Heart right ventricle (tissue), 16 donors: Measurements from ENCODE around the gene TMPRSS3. TPM values are rescaled to one million over a fixed set of nuclear protein-coding genes. Genes with fewer than 3 reads are reported as not detected.

ENCODE experiments used
- ATAC-seq, 8 donors: fragments of 200-7000 bp; cut with Tn5 transposase; one replicate each; pipeline ENCODE4 v1.9.1; 2020; ENCODE audit warnings: mild to moderate bottlenecking in 8 of 8, moderate library complexity in 8 of 8, moderate number of reproducible peaks in 1 of 8
- DNase-seq, 2 donors: peaks; one replicate each; pipeline ENCODE4 v3.0.0-alpha.2; 2020
- H3K27ac ChIP-seq, 10 donors: fragments of 200-600 bp; sonication (generic) in 2 of 10; one replicate each; pipeline versions ENCODE4 v1.5.0 to v1.8.0; 2020 to 2022; ENCODE audit warnings: mild to moderate bottlenecking in 3 of 10
- H3K27me3 ChIP-seq, 7 donors: fragments of 200-600 bp; one replicate each; pipeline ENCODE4 v1.8.0; 2021 to 2022; ENCODE audit warnings: mild to moderate bottlenecking in 2 of 7
- H3K36me3 ChIP-seq, 9 donors: fragments of 200-600 bp; sonication (generic) in 1 of 9; one replicate each; pipeline versions ENCODE4 v1.5.0 to v1.8.0; 2020 to 2022; ENCODE audit warnings: mild to moderate bottlenecking in 2 of 9
- H3K4me1 ChIP-seq, 9 donors: fragments of 200-600 bp; sonication (generic) in 1 of 9; one replicate each; pipeline versions ENCODE4 v1.5.0 to v1.8.0; 2020 to 2022; ENCODE audit warnings: mild to moderate bottlenecking in 4 of 9
- H3K4me3 ChIP-seq, 10 donors: fragments of 200-600 bp; sonication (generic) in 2 of 10; one replicate each; pipeline versions ENCODE4 v1.5.0 to v1.8.0; 2020 to 2022; ENCODE audit warnings: mild to moderate bottlenecking in 7 of 10, moderate library complexity in 2 of 10
- H3K9me3 ChIP-seq, 11 donors: fragments of 200-600 bp in 10 of 11; sonication (generic) in 2 of 11; one replicate each; pipeline versions ENCODE4 v1.5.0 to v1.8.0; 2013 to 2022; ENCODE audit warnings: mild to moderate bottlenecking in 2 of 11, control low read depth in 1 of 11, moderate library complexity in 1 of 11
- WGBS, 2 donors: extraction: QIAGEN DNeasy Blood & Tissue Kit; methylation state at CpG; one replicate each; pipeline ENCODE4 v1.1.7; 2013; ENCODE audit warnings: inconsistent platforms in 1 of 2; 5-methylcytosine and 5-hydroxymethylcytosine counted together
- intact Hi-C, 10 donors: fragments of 100-400 bp; cut with DNase I; formaldehyde crosslinking; loops; one replicate each; pipeline versions ENCODE4 v1.11.1 to v1.14.2; 2022
- polyA plus RNA-seq, 2 donors: library from polyadenylated mRNA; stranded (reverse); fragments of 200-250 nt; gene quantifications; one replicate each; pipeline ENCODE4 v1.2.3, GENCODE V29; 2013
- total RNA-seq, 10 donors: library from RNA; stranded (reverse); fragmentation: NEBNext Ultra II Directional in 3 of 10; extraction: Animal tissue kit (Norgen Biotek cat#: 25700) in 3 of 10; gene quantifications; one replicate each; pipeline versions ENCODE4 v1.2.1 to v1.2.4, GENCODE V29; 2021 to 2023
- TF ChIP-seq, protein P1 (sequence below), 9 donors: fragments of 200-600 bp; sonication (generic) in 2 of 9; IDR thresholded peaks; one replicate each; pipeline versions ENCODE4 v1.5.0 to v1.8.0; 2021 to 2022; ENCODE audit warnings: antibody characterized with exemption in 9 of 9, mild to moderate bottlenecking in 5 of 9, moderate library complexity in 1 of 9
- donor health status: Arrhythmogenic right ventricular cardiomyopathy.
- donor health status: ischemic (EF 13 %, LVEDD 7.1; RV severe dilation, severe dysfunction).
- donor health status: healthy with polysubstance abuse.
- donor health status: DM: no; HTN: yes; CAD: no.
- donor health status: DM: no; HTN: no; CAD: no.
- donor health status: ischemic (EF 25% LVEDD 6.9; RV normal size, moderate dysfunction).
- donor health status: ischemic (EF 25% LVEDD 5.7; RV mildly dilated, moderate dysfunction).
- donor health status: healthy.
- donor health status: DM: yes; HTN: yes; CAD: no.
- donor health status: Ischemic cardiomyopathy.
- donor health status: ischemic (EF 35%, LVEDD 5.7; RV mildly dilated, moderate dysfunction).
- donor health status: nonischemic (EF 11% LVEDD 7.7; RV severe dilation, severe dysfunction).
- donor health status: DM: yes; HTN: yes; CAD: no.
- donor health status: PGD.
- donor health status: ischemic (EF 29% LVEDD 5.4; RV normal size, mild dysfunction).
- donor health status: nonischemic (EF 23%, LVEDD 6.1; RV moderate dilation, normal function).

The TMPRSS3 gene
- total and polyA plus RNA-seq, 12 donors, result 0.01 to 1.0 (median 0.42) TPM; not detected in 9

DNA sequence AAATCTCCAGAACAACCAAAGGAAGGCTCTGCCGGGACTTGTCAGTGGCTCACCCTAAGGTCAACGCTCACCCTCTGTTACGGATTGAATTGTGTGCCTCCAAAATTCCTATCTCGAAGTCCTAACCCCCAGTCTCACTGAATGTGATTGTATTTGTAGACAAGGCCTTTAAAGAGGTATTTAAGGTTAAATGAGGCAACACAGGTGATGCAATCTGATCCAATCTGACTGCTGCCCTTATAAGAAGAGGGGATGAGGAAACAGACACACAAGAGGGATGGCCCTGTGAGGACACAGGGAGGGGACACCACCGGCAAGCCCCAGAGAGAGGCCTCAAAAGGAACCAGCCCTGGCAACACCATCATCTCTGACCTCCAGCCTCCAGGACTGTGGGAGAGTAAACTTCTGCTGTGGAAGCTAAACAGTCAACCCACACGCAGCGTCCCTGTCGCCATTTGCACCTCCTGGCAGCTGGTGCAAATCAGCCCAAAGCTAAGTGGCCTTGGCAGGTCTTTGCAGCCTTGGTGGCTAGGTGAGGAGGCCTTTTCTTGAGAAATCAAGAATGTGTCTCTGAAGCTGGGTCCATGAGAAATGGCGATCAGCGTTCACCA lies 32.1 kb upstream of the TMPRSS3 start:
- WGBS, 2 donors, result 83 to 86% methylated on average over 10 of the region's 10 CpGs
- Histone ChIP-seq H3K4me1 (peaks cover 0 to 34% (median 0%) of the 10 kb centered on the region in 9 donors), H3K36me3 (no peaks in the 10 kb centered on the region), H3K4me3 (no peak overlapping the region), H3K9me3 (peaks cover 0 to 15% (median 8%) of the 10 kb centered on the region in 11 donors), H3K27ac (no peak overlapping the region), H3K27me3 (peaks cover 0 to 50% (median 16%) of the 10 kb centered on the region in 7 donors)
- DNase-seq (no peak), ATAC-seq (no peak)
- intact Hi-C loops, result no loop called here
- TF ChIP-seq, protein P1, sequence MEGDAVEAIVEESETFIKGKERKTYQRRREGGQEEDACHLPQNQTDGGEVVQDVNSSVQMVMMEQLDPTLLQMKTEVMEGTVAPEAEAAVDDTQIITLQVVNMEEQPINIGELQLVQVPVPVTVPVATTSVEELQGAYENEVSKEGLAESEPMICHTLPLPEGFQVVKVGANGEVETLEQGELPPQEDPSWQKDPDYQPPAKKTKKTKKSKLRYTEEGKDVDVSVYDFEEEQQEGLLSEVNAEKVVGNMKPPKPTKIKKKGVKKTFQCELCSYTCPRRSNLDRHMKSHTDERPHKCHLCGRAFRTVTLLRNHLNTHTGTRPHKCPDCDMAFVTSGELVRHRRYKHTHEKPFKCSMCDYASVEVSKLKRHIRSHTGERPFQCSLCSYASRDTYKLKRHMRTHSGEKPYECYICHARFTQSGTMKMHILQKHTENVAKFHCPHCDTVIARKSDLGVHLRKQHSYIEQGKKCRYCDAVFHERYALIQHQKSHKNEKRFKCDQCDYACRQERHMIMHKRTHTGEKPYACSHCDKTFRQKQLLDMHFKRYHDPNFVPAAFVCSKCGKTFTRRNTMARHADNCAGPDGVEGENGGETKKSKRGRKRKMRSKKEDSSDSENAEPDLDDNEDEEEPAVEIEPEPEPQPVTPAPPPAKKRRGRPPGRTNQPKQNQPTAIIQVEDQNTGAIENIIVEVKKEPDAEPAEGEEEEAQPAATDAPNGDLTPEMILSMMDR (IDR thresholded peaks at IDR 0.05), result no peak

DNA sequence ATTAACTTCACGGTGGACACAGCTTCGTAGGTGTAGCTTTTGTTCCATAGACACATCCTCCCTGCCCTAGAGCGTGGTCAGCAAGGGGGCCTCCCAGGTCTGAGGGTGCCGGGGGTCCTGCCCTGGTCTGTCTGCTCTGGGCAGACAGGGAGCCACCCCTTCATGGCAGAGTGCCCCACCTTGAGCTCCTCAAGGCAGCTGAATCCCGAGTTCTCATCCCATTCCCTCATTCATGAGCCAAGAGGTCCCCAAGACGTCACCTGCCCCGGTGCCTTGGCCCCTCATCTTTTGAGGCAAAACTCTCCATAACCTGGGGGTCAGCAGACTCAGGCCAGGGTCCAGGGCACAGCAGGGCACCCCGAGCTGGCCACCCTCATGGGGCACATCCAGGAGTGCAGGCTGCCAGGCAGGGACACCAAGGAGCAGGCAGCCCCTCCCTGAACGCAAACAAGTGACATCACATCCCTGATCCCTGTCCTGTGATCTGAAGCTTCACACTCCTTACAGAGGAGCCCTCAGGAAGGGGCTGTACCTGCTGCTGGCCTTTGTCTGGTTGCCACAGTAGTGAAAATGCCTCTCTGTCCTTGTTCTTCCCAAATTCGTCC lies 31.1 kb upstream of the TMPRSS3 start:
- WGBS, 2 donors, result 81 to 83% methylated on average over 10 of the region's 10 CpGs
- DNase-seq, result no peak
- Histone ChIP-seq H3K36me3 (no peaks in the 10 kb centered on the region), H3K4me3 (no peak overlapping the region), H3K27me3 (peaks cover 0 to 60% (median 25%) of the 10 kb centered on the region in 7 donors), H3K4me1 (peaks cover 0 to 34% (median 0%) of the 10 kb centered on the region in 9 donors), H3K9me3 (peaks cover 0 to 6% (median under 1%) of the 10 kb centered on the region in 11 donors), H3K27ac (no peak overlapping the region)
- intact Hi-C loops, result no loop called here
- no peak for ATAC-seq
- TF ChIP-seq, protein P1 (IDR thresholded peaks at IDR 0.05), result no peak

DNA sequence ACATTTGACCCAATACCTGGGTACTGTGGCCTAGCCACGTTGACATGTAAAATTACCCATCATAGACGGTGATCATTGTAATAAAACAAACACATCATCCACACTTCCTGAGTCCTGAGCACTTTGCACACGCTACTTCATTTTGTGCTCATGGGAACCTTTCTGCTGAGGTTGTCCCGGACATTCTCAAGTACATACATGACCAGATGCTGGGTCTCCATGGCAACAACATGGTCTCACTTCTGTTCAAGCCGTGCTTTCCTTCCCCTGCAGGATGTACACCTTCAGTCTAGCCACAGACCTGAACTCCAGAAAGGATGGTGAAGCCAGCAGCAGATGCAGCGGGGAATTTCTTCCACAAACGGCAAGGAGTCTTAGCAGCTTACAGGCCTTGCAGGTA lies 30.6 kb upstream of the TMPRSS3 start:
- TF ChIP-seq, protein P1 (IDR thresholded peaks at IDR 0.05), result no peak
- DNase-seq (no peak), ATAC-seq (no peak)
- H3K9me3 ChIP-seq, result peaks cover 0 to 7% (median 0%) of the 10 kb centered on the region in 11 donors
- H3K27me3 ChIP-seq, result peaks cover 0 to 65% (median 27%) of the 10 kb centered on the region in 7 donors
- no peaks in the 10 kb centered on the region for H3K36me3 ChIP-seq
- peaks cover 0 to 34% (median 0%) of the 10 kb centered on the region in 9 donors for H3K4me1 ChIP-seq
- intact Hi-C loops, result no loop called here
- WGBS, 2 donors, result 80 to 81% methylated on average over 7 of the region's 7 CpGs
- H3K27ac ChIP-seq, result no peak overlapping the region
- no peak overlapping the region for H3K4me3 ChIP-seq

DNA sequence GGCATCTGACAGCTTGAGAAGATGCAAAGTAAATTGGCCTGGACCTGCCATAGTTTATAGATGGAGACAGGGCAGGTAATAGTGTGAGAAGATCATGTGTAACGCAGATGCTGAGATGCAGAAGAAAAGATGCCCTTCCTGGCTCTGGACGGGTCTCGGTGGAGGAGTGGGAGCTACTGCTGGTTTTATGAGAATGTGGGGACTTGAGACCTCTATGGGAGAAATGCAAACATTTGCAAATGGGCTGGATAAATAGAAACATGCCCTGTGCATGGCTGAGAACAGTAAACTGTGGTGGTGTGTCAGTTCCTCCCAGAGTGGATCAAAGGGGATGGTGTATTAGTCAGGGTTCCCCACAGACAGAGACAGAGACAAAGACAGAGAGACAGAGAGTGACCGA lies 29.7 kb upstream of the TMPRSS3 start:
- peaks cover 0 to 65% (median 27%) of the 10 kb centered on the region in 7 donors for H3K27me3 ChIP-seq
- H3K9me3 ChIP-seq, result peaks cover 0 to 11% (median 0%) of the 10 kb centered on the region in 11 donors
- TF ChIP-seq, protein P1 (IDR thresholded peaks at IDR 0.05), result no peak
- peaks cover 0 to 34% (median 0%) of the 10 kb centered on the region in 9 donors for H3K4me1 ChIP-seq
- H3K36me3 ChIP-seq, result no peaks in the 10 kb centered on the region
- ATAC-seq (no peak), DNase-seq (no peak)
- H3K27ac ChIP-seq, result no peak overlapping the region
- intact Hi-C loops, result no loop called here
- 73 to 78% methylated on average over 4 of the region's 4 CpGs for WGBS, 2 donors
- H3K4me3 ChIP-seq, result no peak overlapping the region
